Uterus (tissue), 2 donors: Measurements from ENCODE around the gene ZDHHC7.

ENCODE experiments used
- POLR2A ChIP-seq, 2 donors: fragments of 450-650 bp; IDR thresholded peaks; one replicate each; pipeline ENCODE4 v1.6.1; 2016; ENCODE audit warnings: antibody characterized with exemption in 2 of 2, mild to moderate bottlenecking in 1 of 2, moderate library complexity in 1 of 2
- TF ChIP-seq, protein P1 (sequence below), 4 experiments: fragments of 200-600 bp in 2 of 4; fragments of 450-650 bp in 2 of 4; sonication (generic) in 2 of 4; IDR thresholded peaks; one replicate each; pipeline ENCODE4 v1.5.1; 2016 to 2019; ENCODE audit warnings: antibody characterized with exemption in 4 of 4, mild to moderate bottlenecking in 2 of 4, moderate library complexity in 1 of 4

DNA sequence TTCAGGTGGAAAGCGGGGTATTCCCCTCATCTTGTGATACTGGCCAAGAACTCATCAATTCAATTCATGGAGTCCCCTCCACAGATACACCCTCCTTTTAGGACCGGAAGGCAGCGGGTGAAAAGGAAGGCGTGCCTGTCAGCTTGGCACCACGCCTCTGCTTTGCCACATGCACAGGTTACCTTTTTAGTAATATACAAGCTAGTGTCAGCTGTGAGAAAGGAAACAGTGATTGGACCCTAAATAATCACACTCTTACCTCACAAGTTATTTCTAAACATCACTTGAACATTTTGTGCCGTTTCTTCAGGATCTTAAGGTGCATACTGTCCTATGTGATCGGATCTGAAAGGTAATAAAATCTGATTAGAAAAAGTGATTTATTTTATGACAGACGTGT lies 15.7 kb downstream of the ZDHHC7 start:
- TF ChIP-seq, protein P1, sequence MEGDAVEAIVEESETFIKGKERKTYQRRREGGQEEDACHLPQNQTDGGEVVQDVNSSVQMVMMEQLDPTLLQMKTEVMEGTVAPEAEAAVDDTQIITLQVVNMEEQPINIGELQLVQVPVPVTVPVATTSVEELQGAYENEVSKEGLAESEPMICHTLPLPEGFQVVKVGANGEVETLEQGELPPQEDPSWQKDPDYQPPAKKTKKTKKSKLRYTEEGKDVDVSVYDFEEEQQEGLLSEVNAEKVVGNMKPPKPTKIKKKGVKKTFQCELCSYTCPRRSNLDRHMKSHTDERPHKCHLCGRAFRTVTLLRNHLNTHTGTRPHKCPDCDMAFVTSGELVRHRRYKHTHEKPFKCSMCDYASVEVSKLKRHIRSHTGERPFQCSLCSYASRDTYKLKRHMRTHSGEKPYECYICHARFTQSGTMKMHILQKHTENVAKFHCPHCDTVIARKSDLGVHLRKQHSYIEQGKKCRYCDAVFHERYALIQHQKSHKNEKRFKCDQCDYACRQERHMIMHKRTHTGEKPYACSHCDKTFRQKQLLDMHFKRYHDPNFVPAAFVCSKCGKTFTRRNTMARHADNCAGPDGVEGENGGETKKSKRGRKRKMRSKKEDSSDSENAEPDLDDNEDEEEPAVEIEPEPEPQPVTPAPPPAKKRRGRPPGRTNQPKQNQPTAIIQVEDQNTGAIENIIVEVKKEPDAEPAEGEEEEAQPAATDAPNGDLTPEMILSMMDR (IDR thresholded peaks at IDR 0.05), result no peak
- no peak for TF ChIP-seq POLR2A (IDR thresholded peaks at IDR 0.05)
